ENCODE results near the gene LINC01488.

LINC01488 gene

DNA sequence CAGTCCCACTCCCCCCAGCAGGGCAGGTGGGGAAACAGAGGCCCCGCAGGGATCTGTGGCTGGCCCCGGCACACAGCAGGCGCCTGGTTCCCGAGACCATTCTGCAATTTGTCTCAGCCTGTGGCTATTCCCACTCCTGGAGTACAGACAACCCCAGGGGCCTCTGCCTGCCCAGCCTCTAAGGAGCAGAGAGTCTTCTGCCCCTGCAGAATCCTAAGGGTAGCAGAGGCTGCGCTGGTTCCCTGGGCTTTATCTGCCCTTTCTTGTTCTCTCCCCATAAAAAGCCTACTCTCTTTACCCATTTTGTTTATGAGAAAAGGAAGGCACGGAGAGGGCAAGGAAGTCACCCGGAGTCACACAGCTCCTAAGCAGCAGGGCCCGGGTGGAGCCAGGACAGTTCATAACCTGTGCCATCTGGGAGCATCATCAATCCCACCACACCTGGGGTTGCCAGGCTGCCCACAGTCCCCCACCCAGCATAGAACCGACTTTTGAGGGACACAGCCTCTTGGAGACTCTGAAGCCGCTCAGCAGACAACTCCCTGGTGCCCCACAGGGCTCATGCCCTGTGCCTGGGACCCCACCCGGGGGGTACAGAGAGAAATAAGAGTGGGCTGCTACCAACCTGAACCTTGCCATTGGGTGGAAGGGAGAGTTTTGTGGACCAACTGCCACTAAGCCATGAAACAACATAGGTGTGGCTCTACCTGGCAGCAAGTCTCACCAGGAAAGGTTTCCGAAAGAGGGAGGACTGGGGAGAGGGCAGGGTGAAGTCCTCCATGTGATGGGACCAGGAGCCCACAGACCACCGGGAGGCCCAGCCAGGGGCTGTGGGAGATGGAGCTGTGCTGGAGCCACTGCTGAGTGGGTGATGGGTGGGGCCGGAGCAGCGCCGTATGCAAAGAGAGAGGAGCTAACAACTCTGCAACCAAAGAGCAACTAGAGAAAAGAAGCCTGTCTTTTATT is 17.2 kb upstream of the LINC01488 start:
- TF ChIP-seq EZH2phosphoT487 (conservative IDR thresholded peaks at IDR 0.05; ENCODE audit: low read length): no peak
- TF ChIP-seq, protein P1, sequence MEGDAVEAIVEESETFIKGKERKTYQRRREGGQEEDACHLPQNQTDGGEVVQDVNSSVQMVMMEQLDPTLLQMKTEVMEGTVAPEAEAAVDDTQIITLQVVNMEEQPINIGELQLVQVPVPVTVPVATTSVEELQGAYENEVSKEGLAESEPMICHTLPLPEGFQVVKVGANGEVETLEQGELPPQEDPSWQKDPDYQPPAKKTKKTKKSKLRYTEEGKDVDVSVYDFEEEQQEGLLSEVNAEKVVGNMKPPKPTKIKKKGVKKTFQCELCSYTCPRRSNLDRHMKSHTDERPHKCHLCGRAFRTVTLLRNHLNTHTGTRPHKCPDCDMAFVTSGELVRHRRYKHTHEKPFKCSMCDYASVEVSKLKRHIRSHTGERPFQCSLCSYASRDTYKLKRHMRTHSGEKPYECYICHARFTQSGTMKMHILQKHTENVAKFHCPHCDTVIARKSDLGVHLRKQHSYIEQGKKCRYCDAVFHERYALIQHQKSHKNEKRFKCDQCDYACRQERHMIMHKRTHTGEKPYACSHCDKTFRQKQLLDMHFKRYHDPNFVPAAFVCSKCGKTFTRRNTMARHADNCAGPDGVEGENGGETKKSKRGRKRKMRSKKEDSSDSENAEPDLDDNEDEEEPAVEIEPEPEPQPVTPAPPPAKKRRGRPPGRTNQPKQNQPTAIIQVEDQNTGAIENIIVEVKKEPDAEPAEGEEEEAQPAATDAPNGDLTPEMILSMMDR (IDR thresholded peaks at IDR 0.05; ENCODE audit: insufficient read depth, low read length, poor library complexity, severe bottlenecking): no peak
- Histone ChIP-seq H3K4me3 (ENCODE audit: insufficient read depth, low read length, poor library complexity, severe bottlenecking) (no peak overlapping the region), H3K9me3 (ENCODE audit: insufficient read depth, low read length) (no peaks in the 10 kb centered on the region), H3K79me2 (ENCODE audit: insufficient read depth, low read length) (no peaks in the 10 kb centered on the region), H3K36me3 (ENCODE audit: low read length) (no peaks in the 10 kb centered on the region), H3K27me3 (ENCODE audit: low read length) (no peaks in the 10 kb centered on the region), H3K4me2 (ENCODE audit: low read depth, low read length, poor library complexity, severe bottlenecking) (no peak overlapping the region), H3F3A (ENCODE audit: insufficient read depth) (no peaks in the 10 kb centered on the region), H3K9me2 (replicated peaks; ENCODE audit: insufficient read depth, low read length) (no peaks in the 10 kb centered on the region), H2AFZ (ENCODE audit: low read depth, low read length, severe bottlenecking) (no peak overlapping the region), H4K20me1 (ENCODE audit: low read depth, low read length) (no peaks in the 10 kb centered on the region), H3K9ac (ENCODE audit: low read length) (no peak overlapping the region), H3K27ac (ENCODE audit: low read depth, low read length) (no peak overlapping the region)

DNA sequence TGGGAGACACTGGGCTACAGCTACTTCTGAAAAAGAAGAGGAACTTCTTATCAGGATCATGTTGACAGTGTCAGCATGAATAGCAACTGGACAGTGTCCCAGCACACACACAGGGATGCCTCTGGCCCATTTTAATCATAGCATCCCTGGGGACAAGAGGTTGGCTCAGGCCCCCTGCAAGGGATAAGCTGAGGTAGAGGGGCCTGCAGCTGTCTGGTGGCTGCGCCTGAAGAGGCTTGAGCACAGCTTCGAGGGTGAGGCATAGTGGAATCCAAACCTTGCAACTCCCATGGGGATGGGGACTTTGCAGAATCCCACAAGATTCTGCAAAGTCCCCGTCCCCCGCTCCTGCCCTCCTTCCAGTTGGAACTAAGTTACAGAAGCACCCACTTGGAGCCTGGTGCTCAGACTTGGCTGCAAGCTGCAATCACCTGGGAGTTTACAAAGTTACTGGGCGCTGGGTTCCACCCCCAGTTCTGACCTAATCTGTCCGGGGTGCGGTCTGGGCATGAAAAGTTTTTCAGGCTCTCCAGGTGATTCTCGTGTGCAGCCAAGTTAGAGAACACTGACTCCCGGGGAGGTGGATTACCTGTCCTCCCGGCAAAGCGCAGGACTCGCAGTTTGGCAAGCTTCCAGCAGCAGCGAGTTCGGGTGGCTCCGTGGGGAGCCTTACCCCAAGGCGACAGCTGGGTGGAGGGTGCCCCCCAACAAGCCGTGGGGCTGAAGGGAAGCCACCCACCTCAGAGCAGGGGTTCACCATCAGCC is 16.0 kb upstream of the LINC01488 start:
- Histone ChIP-seq H3K4me3 (ENCODE audit: insufficient read depth, low read length, poor library complexity, severe bottlenecking) (no peak overlapping the region), H3K79me2 (ENCODE audit: insufficient read depth, low read length) (no peaks in the 10 kb centered on the region), H4K20me1 (ENCODE audit: low read depth, low read length) (no peaks in the 10 kb centered on the region), H3K36me3 (ENCODE audit: low read length) (no peaks in the 10 kb centered on the region), H3K9me3 (ENCODE audit: insufficient read depth, low read length) (no peaks in the 10 kb centered on the region), H3K4me2 (ENCODE audit: low read depth, low read length, poor library complexity, severe bottlenecking) (no peak overlapping the region), H3K27ac (ENCODE audit: low read depth, low read length) (no peak overlapping the region), H3K9ac (ENCODE audit: low read length) (no peak overlapping the region), H3K27me3 (ENCODE audit: low read length) (no peaks in the 10 kb centered on the region), H3F3A (ENCODE audit: insufficient read depth) (no peaks in the 10 kb centered on the region), H2AFZ (ENCODE audit: low read depth, low read length, severe bottlenecking) (no peak overlapping the region), H3K9me2 (replicated peaks; ENCODE audit: insufficient read depth, low read length) (no peaks in the 10 kb centered on the region)
- TF ChIP-seq, protein P1 (IDR thresholded peaks at IDR 0.05; ENCODE audit: insufficient read depth, low read length, poor library complexity, severe bottlenecking): no peak
- no peak for TF ChIP-seq EZH2phosphoT487 (conservative IDR thresholded peaks at IDR 0.05; ENCODE audit: low read length)

DNA sequence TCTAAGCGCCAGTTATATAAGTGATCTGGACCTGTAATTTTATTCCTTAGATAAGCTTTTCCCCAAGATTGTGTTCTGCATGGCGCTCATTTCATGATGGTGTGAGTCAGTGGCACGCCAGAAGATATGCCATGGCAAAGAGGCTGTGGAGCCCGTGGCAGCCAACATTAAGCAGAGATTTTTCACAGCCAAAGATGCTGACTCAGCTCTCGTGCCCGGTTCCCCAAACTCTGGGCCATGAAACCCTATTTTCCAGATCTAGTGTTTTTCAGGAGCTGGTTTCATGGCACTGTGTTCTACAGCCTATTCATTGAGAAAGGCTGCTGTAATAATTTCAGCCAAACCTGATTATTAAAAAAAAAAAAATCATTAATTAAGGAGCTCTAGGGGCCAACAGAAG is 15.4 kb upstream of the LINC01488 start:
- H3K27me3 ChIP-seq (ENCODE audit: low read length): no peaks in the 10 kb centered on the region
- no peak overlapping the region for H3K27ac ChIP-seq (ENCODE audit: low read depth, low read length)
- TF ChIP-seq, protein P1 (IDR thresholded peaks at IDR 0.05; ENCODE audit: insufficient read depth, low read length, poor library complexity, severe bottlenecking): no peak
- no peak for TF ChIP-seq EZH2phosphoT487 (conservative IDR thresholded peaks at IDR 0.05; ENCODE audit: low read length)
- no peaks in the 10 kb centered on the region for H3K79me2 ChIP-seq (ENCODE audit: insufficient read depth, low read length)
- no peaks in the 10 kb centered on the region for H4K20me1 ChIP-seq (ENCODE audit: low read depth, low read length)
- H3K4me2 ChIP-seq (ENCODE audit: low read depth, low read length, poor library complexity, severe bottlenecking): no peak overlapping the region
- H3K9me2 ChIP-seq (replicated peaks; ENCODE audit: insufficient read depth, low read length): no peaks in the 10 kb centered on the region
- no peaks in the 10 kb centered on the region for H3K36me3 ChIP-seq (ENCODE audit: low read length)
- no peak overlapping the region for H2AFZ ChIP-seq (ENCODE audit: low read depth, low read length, severe bottlenecking)
- H3F3A ChIP-seq (ENCODE audit: insufficient read depth): no peaks in the 10 kb centered on the region
- H3K4me3 ChIP-seq (ENCODE audit: insufficient read depth, low read length, poor library complexity, severe bottlenecking): no peak overlapping the region
- no peak overlapping the region for H3K9ac ChIP-seq (ENCODE audit: low read length)
- no peaks in the 10 kb centered on the region for H3K9me3 ChIP-seq (ENCODE audit: insufficient read depth, low read length)

Measured in SU-DHL-6 (cell line).